ENCODE data around the gene ANKRD22.

DNA sequence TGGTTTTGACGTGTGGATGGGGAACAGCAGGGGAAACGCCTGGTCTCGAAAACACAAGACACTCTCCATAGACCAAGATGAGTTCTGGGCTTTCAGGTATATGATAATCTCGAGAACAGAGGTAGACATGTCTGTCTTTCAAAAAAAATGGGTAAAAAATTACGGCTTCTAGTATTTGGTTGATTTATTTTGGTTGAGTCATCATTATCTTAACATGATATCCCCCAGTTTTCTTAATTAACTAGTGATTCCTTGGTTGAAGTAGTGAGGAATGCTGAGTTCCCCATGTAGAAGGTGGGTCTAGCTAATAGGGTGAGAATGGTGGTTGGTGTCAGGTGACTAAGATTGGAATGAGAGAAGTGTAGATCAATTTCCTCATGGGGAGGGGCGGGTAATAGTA is 38.4 kb downstream of the ANKRD22 start:
- TF ChIP-seq, protein P1, sequence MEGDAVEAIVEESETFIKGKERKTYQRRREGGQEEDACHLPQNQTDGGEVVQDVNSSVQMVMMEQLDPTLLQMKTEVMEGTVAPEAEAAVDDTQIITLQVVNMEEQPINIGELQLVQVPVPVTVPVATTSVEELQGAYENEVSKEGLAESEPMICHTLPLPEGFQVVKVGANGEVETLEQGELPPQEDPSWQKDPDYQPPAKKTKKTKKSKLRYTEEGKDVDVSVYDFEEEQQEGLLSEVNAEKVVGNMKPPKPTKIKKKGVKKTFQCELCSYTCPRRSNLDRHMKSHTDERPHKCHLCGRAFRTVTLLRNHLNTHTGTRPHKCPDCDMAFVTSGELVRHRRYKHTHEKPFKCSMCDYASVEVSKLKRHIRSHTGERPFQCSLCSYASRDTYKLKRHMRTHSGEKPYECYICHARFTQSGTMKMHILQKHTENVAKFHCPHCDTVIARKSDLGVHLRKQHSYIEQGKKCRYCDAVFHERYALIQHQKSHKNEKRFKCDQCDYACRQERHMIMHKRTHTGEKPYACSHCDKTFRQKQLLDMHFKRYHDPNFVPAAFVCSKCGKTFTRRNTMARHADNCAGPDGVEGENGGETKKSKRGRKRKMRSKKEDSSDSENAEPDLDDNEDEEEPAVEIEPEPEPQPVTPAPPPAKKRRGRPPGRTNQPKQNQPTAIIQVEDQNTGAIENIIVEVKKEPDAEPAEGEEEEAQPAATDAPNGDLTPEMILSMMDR (optimal IDR thresholded peaks at IDR 0.05 in 1 of 3, IDR thresholded peaks at IDR 0.05 in 1 of 3, conservative IDR thresholded peaks at IDR 0.05 in 1 of 3; ENCODE audit: extremely low read depth in 1 of 3, insufficient read depth in 2 of 3, low read length in 3 of 3) = no peak
- TF ChIP-seq EZH2 (IDR thresholded peaks at IDR 0.05; ENCODE audit: low read length) = no peak

Data from keratinocyte (primary cell).